ENCODE data around the gene TSPAN1. TPM values are rescaled to one million over a fixed set of nuclear protein-coding genes. Genes with fewer than 3 reads are reported as not detected.

The TSPAN1 gene
- polyA plus RNA-seq, 1 of the 3 experiments (the other 2 are of a cell fraction): 12.2 TPM

DNA sequence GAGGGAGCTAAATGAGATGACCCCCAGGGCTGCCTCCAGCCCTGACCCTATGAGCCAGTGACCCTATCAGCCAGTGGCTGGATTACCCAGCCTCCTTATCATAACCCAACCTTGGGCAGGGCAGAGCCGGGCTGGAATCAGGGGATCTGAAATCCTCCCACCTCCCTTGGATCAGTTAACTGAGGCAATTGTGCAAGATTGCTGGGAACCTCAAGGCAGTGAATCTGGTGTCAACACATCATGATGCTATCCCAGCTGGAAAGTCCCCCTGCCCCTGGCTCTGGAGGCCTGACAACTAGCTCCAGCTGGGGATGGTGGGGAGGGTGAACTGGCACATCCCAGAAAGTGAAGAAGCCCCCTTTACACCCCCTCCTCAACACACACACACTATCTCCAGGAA, 6.4 kb upstream of the TSPAN1 start:
- Histone ChIP-seq H3K4me3 (ENCODE audit: low read depth in 2 of 2, low read length in 1 of 2) (no peak overlapping the region), H4K20me1 (ENCODE audit: insufficient read depth) (no peaks in the 10 kb centered on the region), H2AFZ (ENCODE audit: low read depth) (no peak overlapping the region), H3K4me1 (ENCODE audit: control insufficient read depth in 1 of 2, insufficient read depth in 2 of 2, low read depth in 1 of 2, low read length in 1 of 2) (peaks cover 3 to 5% of the 10 kb centered on the region in 2 experiments; a peak in 2 of 4 replicates), H3K79me2 (ENCODE audit: insufficient read depth) (no peaks in the 10 kb centered on the region), H3F3A (replicated peaks; ENCODE audit: insufficient read depth) (no peaks in the 10 kb centered on the region), H3K36me3 (replicated peaks in 1 of 2; ENCODE audit: control insufficient read depth in 1 of 2, insufficient read depth in 2 of 2, low read length in 1 of 2) (no peaks in the 10 kb centered on the region), H3K27ac (ENCODE audit: low read depth in 2 of 2, low read length in 1 of 2) (no peak overlapping the region), H3K9ac (no peak overlapping the region), H3K27me3 (ENCODE audit: insufficient read depth) (no peaks in the 10 kb centered on the region), H3K9me2 (no peaks in the 10 kb centered on the region), H3K4me2 (no peak overlapping the region), H3K9me3 (no peaks in the 10 kb centered on the region)
- no CpG with 5 or more reads among the region's 1 CpG for WGBS (ENCODE audit: low lambda C conversion rate)
- ChIA-PET CTCF (interaction anchor here (1.0 to 2.2 kb wide), 3 partner anchors 11 to 55 kb away, joined by 3 to 8 read pairs (median 4); no protein-coding TSS in a partner anchor), POLR2A (interaction anchor here (1.2 kb wide), 1 partner anchor 36 kb away, joined by 3 read pairs; the partner anchor contains the start of gene PIK3R3)
- TF ChIP-seq POLR2AphosphoS5 (IDR thresholded peaks at IDR 0.05; ENCODE audit: low read depth, low read length) (no peak), NFIC (IDR thresholded peaks at IDR 0.05; ENCODE audit: borderline replicate concordance) (no peak), CHD2 (IDR thresholded peaks at IDR 0.05; ENCODE audit: low read length, partially characterized antibody) (no peak), MXI1 (IDR thresholded peaks at IDR 0.05; ENCODE audit: low read depth, low read length) (no peak), RCOR1 (IDR thresholded peaks at IDR 0.05; ENCODE audit: low read length) (no peak), SMC3 (IDR thresholded peaks at IDR 0.05; ENCODE audit: low read depth, low read length) (no peak), JUND (IDR thresholded peaks at IDR 0.05) (no peak)
- TF ChIP-seq, protein P1, sequence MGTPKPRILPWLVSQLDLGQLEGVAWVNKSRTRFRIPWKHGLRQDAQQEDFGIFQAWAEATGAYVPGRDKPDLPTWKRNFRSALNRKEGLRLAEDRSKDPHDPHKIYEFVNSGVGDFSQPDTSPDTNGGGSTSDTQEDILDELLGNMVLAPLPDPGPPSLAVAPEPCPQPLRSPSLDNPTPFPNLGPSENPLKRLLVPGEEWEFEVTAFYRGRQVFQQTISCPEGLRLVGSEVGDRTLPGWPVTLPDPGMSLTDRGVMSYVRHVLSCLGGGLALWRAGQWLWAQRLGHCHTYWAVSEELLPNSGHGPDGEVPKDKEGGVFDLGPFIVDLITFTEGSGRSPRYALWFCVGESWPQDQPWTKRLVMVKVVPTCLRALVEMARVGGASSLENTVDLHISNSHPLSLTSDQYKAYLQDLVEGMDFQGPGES (IDR thresholded peaks at IDR 0.05; ENCODE audit: low read depth, low read length): no peak
- DNase-seq: peak; percentile 16

DNA sequence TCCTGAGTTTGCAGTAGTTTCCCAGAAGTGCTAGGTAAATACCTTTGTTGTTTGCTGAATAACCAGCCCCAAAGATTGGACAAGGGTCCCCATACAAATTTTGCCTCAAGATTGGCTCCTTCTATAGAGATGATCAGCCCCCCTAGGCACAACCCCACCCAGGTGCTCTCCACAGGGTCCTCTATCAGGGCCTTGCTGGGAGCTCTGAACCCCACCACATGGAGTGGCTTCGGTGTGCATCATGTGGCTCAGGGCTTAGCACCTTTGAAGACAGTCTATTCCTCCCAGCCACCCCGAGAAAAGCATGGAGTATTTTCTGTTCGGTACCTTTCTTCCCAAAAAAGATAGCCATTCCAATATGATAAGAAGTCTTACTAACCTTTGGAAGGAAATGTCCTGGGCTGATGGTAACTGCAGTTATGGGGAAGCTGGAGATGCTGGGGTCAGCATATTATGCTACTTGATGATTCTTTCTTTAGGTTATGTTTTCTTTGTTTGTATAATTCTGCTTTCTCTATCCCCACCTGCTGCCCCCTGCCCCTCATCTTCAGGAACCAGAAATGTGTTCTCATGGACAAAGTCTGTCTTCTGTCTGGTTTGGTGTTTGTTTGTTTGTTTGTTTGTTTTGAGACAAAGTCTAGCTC, 5.0 kb upstream of the TSPAN1 start:
- Histone ChIP-seq H4K20me1 (ENCODE audit: insufficient read depth) (no peaks in the 10 kb centered on the region), H3K9me2 (no peaks in the 10 kb centered on the region), H3K9ac (no peak overlapping the region), H3K4me1 (ENCODE audit: control insufficient read depth in 1 of 2, insufficient read depth in 2 of 2, low read depth in 1 of 2, low read length in 1 of 2) (peaks cover 7 to 9% of the 10 kb centered on the region in 2 experiments; a peak in 2 of 4 replicates), H3K4me3 (ENCODE audit: low read depth in 2 of 2, low read length in 1 of 2) (no peak overlapping the region), H3K79me2 (ENCODE audit: insufficient read depth) (no peaks in the 10 kb centered on the region), H3K4me2 (no peak overlapping the region), H3F3A (replicated peaks; ENCODE audit: insufficient read depth) (no peaks in the 10 kb centered on the region), H2AFZ (ENCODE audit: low read depth) (no peak overlapping the region), H3K27ac (ENCODE audit: low read depth in 2 of 2, low read length in 1 of 2) (no peak overlapping the region), H3K9me3 (no peaks in the 10 kb centered on the region), H3K36me3 (replicated peaks in 1 of 2; ENCODE audit: control insufficient read depth in 1 of 2, insufficient read depth in 2 of 2, low read length in 1 of 2) (no peaks in the 10 kb centered on the region), H3K27me3 (ENCODE audit: insufficient read depth) (no peaks in the 10 kb centered on the region)
- ChIA-PET CTCF (interaction anchor here (1.2 to 2.2 kb wide), 2 partner anchors 12 to 54 kb away, joined by 3 to 8 read pairs; no protein-coding TSS in a partner anchor), POLR2A (no interaction called here)
- WGBS (ENCODE audit: low lambda C conversion rate): 65% methylated on average over 3 of the region's 3 CpGs
- no peak for DNase-seq
- TF ChIP-seq RFX5 (IDR thresholded peaks at IDR 0.05; ENCODE audit: low read length): no peak
- no peak for TF ChIP-seq TEAD4 (IDR thresholded peaks at IDR 0.05; ENCODE audit: borderline replicate concordance, insufficient read depth)

DNA sequence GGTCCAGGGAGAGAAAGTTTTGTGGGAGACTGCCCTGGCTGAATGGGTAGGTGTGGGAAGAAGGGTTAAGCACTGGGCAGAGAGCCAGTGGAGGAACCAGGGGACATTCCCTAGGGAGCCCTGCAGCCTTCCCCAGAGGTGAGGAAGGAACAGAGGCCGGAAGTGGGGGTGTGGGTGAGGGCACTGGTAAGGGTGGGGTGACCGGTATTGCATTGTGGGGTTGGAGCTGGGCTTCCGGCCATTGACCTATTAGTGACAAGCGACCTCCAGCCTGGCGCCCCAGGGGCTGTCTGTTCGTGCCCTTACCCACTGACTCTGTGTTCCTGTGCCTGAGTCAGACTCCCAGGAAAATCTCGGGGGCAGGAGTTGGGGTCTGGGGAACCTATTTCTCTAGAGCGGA, 3.5 kb upstream of the TSPAN1 start:
- Histone ChIP-seq H3K9me2 (no peaks in the 10 kb centered on the region), H3K27ac (ENCODE audit: low read depth in 2 of 2, low read length in 1 of 2) (no peak overlapping the region), H3K9me3 (no peaks in the 10 kb centered on the region), H3F3A (replicated peaks; ENCODE audit: insufficient read depth) (no peaks in the 10 kb centered on the region), H3K79me2 (ENCODE audit: insufficient read depth) (no peaks in the 10 kb centered on the region), H3K36me3 (replicated peaks in 1 of 2; ENCODE audit: control insufficient read depth in 1 of 2, insufficient read depth in 2 of 2, low read length in 1 of 2) (no peaks in the 10 kb centered on the region), H3K4me1 (ENCODE audit: control insufficient read depth in 1 of 2, insufficient read depth in 2 of 2, low read depth in 1 of 2, low read length in 1 of 2) (peaks cover 7 to 9% of the 10 kb centered on the region in 2 experiments; a peak in 2 of 4 replicates), H3K27me3 (ENCODE audit: insufficient read depth) (no peaks in the 10 kb centered on the region), H3K4me3 (ENCODE audit: low read depth in 2 of 2, low read length in 1 of 2) (no peak overlapping the region), H3K9ac (no peak overlapping the region), H2AFZ (ENCODE audit: low read depth) (no peak overlapping the region), H4K20me1 (ENCODE audit: insufficient read depth) (no peaks in the 10 kb centered on the region), H3K4me2 (no peak overlapping the region)
- DNase-seq: peak; percentile 10
- POLR2A ChIA-PET: interaction anchor here (2.1 kb wide), 1 partner anchor 39 kb away, joined by 8 read pairs; the partner anchor contains the start of gene PIK3R3
- WGBS (ENCODE audit: low lambda C conversion rate): 81% methylated on average over 6 of the region's 8 CpGs
- CTCF ChIA-PET: interaction anchor here (0.6 to 1.2 kb wide), 2 partner anchors 11 to 16 kb away, joined by 3 read pairs; no protein-coding TSS in a partner anchor
- TF ChIP-seq, protein P2, sequence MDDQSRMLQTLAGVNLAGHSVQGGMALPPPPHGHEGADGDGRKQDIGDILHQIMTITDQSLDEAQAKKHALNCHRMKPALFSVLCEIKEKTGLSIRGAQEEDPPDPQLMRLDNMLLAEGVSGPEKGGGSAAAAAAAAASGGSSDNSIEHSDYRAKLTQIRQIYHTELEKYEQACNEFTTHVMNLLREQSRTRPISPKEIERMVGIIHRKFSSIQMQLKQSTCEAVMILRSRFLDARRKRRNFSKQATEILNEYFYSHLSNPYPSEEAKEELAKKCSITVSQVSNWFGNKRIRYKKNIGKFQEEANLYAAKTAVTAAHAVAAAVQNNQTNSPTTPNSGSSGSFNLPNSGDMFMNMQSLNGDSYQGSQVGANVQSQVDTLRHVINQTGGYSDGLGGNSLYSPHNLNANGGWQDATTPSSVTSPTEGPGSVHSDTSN (IDR thresholded peaks at IDR 0.05): no peak
- TF ChIP-seq EZH2phosphoT487 (IDR thresholded peaks at IDR 0.05; ENCODE audit: borderline replicate concordance, low read depth): no peak
- TF ChIP-seq, protein P3, sequence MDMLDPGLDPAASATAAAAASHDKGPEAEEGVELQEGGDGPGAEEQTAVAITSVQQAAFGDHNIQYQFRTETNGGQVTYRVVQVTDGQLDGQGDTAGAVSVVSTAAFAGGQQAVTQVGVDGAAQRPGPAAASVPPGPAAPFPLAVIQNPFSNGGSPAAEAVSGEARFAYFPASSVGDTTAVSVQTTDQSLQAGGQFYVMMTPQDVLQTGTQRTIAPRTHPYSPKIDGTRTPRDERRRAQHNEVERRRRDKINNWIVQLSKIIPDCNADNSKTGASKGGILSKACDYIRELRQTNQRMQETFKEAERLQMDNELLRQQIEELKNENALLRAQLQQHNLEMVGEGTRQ (IDR thresholded peaks at IDR 0.05; ENCODE audit: borderline replicate concordance, low read depth, low read length): no peak
- TF ChIP-seq CHD2 (IDR thresholded peaks at IDR 0.05; ENCODE audit: low read length, partially characterized antibody): no peak
- TF ChIP-seq EP300 (IDR thresholded peaks at IDR 0.05; ENCODE audit: borderline replicate concordance in 1 of 2, low read depth in 1 of 2, low read length in 1 of 2): no peak
- TF ChIP-seq, protein P4, sequence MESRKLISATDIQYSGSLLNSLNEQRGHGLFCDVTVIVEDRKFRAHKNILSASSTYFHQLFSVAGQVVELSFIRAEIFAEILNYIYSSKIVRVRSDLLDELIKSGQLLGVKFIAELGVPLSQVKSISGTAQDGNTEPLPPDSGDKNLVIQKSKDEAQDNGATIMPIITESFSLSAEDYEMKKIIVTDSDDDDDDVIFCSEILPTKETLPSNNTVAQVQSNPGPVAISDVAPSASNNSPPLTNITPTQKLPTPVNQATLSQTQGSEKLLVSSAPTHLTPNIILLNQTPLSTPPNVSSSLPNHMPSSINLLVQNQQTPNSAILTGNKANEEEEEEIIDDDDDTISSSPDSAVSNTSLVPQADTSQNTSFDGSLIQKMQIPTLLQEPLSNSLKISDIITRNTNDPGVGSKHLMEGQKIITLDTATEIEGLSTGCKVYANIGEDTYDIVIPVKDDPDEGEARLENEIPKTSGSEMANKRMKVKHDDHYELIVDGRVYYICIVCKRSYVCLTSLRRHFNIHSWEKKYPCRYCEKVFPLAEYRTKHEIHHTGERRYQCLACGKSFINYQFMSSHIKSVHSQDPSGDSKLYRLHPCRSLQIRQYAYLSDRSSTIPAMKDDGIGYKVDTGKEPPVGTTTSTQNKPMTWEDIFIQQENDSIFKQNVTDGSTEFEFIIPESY (IDR thresholded peaks at IDR 0.05; ENCODE audit: borderline replicate concordance, low read depth): no peak
- no peak for TF ChIP-seq MXI1 (IDR thresholded peaks at IDR 0.05; ENCODE audit: low read depth, low read length)
